HG03342 (cell line): ENCODE data around the gene UBXN6.

Experiments
- ATAC-seq: cut with Tn5 transposase; IDR thresholded peaks from one replicate; pipeline ENCODE4 v1.9.1; 2021; ENCODE audit warnings: mild to moderate bottlenecking, moderate library complexity; ENCODE audit not compliant: unreplicated experiment

The UBXN6 gene

GRCh38 chr19:4443188-4443587, 14.4 kb downstream of the UBXN6 start:
- no peak for ATAC-seq

DNA sequence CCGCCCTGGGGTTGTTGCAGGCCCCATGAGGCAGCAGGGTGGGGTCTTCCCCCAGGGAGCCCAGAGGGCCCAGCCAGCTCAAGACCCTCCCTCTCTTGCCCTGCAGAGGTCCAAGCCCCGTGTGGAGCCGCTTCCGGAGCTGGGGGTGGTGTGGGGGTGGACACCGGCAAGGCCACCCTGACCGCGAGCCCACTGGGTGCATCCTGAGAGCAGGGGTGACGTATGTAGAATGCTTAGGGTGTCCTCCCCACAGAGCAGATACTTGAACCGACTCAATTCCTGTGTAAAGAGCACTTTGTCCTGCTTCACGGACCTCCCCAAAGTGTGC, 14.8 kb downstream of the UBXN6 start:
- ATAC-seq = no peak

DNA sequence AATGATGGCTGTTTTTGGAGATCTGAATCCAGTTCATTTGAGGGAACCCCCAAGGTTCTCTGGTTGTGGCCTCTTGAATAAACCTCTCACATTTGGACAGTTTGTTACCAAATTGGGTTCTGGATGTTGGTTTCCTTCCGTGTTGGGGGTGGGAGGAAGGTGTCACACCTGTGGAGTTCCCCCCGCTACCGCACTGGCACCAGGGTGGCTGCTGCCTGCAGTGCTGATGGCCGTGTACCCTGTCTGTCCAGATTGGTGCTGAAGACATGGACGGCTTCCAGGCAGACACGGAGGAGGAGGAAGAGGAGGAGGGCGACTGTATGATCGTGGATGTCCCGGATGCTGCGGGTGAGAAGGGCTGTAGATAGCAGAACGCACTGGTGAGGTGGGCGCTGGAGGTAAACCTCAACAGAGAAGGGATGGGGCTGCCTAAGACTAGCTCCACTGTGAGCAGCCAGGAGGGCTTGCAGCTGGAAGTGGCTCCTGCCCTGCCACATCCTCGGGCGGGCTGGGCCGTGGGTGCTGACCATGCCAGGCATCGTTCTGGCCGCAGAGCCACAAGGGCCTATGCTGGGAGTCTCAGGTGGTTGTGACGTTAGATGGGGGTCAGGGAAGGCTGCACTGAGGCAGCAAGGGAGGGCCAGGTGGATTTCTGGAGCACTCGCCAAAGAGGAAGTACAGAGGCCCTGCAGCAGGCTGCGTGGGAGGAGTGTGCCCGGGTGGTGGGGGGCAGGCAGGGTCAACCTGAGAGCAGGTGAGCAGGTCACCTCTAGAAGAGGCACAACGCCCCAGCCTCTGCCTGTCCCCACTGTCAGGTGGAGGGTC, 15.4 kb downstream of the UBXN6 start:
- no peak for ATAC-seq

- no peak for ATAC-seq
Observed at GRCh38 chr19:4439243-4439642, 18.4 kb downstream of the UBXN6 start.

GRCh38 chr19:4437103-4437502, 20.5 kb downstream of the UBXN6 start:
- no peak for ATAC-seq

DNA sequence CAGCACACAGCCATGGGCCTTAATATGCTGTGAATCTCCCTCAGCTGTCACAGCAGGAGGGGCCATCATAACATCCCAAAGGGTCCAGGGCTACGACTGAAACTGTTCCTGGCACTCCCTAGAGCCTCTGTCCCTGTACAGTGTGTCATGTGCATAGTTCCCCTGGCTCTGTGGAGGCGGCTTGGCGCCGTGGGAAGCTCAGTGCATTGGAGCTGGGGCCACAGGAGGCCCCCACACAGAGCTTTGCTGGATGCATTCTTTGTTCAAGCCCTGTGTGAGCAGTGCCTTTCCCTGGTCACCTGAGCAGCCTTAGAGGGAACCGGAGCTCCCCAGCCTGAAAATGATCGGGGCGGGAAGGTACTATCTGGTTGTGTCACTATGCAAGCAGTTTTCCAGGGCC, 21.4 kb downstream of the UBXN6 start:
- ATAC-seq = no peak

DNA sequence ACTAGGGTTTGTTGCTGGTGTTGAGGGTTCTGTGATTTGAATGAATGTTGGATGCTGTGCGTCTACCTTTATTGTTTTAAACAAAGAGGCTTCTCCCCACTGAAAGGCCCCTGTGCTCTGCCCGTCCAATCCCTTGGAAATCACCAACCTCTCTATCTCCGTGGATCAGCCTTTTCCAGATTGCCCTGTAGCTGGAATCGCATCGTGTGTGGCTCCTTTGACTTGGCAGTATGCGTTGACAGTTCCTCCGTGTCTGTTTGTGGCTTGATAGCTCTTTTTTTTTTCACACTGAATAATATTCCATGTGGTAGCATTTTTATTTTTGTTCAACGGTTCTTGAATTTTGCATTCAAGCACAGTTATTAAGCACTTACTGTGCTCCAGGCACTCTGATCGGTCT, 23.2 kb downstream of the UBXN6 start:
- no peak for ATAC-seq

DNA sequence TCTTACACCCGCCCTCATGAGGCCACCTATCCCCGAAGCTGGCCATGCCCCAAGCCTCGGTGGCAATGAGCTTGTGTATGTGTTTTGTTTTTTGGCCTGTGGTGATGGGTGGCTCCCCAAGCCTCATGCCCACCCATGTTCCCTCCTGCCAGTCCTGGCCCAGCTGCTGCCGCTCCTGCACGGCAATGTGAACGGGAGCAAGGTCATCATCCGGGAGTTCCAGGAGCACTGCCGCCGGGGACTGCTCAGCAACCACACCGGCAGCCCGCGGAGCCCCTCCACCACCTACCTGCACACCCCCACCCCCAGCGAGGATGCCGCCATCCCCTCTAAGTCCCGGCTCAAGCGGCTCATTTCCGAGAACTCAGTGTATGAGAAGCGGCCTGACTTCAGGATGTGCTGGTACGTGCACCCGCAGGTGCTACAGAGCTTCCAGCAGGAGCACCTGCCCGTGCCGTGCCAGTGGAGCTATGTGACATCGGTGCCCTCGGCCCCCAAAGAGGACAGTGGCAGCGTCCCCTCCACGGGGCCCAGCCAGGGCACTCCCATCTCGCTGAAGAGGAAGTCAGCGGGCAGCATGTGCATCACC, 24.6 kb downstream of the UBXN6 start:
- ATAC-seq = no peak

GRCh38 chr19:4431808-4432674, 25.6 kb downstream of the UBXN6 start:
- no peak for ATAC-seq

- no peak for ATAC-seq
Observed at GRCh38 chr19:4431296-4431695, 26.3 kb downstream of the UBXN6 start.

DNA sequence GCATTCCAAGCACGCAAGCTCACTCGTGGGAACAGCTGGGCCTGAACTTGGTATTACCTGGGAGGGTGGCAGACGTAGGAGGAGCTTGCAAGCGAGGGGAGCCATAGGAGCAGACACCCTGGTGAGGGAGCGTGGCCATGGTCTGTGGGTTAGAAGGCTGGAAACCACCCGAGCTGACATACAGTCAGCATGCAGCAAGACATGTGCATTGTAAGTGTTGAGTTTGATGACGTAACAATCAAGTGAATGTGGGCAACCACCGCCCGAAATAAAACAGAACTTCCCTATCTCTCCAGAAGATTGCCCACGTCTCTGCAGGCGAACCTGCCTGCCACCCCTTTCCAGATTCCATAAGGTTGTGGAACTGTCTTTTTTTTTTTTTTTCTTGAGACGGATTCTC, 26.8 kb downstream of the UBXN6 start:
- no peak for ATAC-seq

DNA sequence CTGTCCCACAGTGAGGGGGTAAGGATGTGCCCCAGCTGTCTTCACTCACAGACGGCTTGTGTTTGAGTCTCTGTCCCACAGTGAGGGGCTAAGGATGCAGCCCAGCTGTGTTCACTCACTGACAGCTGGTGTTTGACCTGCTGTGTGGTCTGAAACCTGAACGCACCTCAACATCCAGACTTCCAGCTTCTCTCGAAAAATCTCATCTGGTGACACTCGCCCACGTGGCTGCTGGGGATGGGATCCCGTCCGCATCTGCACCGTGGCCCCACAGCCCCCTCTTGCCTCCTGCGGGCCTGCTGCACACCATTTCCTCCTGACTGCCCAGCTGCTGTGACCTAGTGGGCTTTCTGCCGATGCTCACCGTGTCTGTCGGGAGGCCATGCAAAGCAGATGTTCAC, 27.8 kb downstream of the UBXN6 start:
- ATAC-seq = no peak

DNA sequence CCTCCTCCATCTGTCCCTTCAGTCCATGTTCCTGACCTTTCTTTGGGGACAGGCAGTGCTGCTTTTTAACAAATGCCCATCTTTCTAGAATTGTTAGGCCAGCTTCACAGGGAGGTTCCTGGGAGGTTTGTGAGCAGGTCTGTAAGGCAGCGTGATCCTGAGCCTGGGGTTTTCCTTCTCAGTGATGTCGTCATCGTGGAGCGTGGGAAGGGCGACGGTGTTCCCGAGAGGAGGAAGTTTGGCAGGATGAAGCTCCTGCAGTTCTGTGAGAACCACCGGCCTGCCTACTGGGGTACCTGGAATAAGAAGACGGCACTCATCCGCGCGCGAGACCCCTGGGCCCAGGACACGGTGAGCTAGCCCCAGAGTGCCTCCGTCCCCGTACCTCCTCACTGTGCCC, 28.3 kb downstream of the UBXN6 start:
- no peak for ATAC-seq

- no peak for ATAC-seq
Observed at GRCh38 chr19:4428326-4428975, 29.1 kb downstream of the UBXN6 start.

GRCh38 chr19:4425537-4425936, 32.1 kb downstream of the UBXN6 start:
- ATAC-seq = no peak

DNA sequence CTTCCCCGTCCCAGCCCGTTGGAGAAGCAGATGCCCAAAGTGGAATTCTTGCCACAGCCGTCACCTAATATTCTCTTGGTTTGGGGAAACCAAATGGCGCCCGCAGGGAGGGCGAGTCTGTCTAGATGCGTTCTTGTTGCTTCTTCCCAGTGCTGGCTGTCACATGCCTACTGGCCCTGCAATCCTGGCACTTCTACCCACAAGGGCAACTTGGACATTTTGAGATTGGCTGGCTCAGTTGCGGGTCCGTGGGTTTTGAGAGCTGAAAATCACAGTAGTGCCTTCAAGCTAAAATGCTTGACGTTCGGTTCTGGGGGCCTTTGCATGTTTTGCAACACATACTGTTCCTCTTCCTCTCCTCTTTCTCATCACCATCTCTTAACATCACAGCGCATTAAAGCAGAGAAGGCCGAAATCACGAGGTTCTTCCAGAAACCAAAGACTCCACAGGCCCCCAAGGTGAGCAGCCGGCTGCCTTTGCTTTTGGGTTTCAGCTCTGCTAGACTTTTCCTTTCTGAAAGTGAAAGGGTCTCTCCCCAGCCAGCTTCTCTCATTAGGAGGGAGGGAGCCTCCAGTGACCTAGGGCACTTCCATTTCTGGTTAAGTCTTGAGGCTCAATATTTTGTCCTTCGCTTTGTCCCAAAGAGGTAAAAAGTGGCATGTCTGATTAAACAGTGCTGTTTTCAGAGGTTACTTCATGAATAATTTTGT, 34.0 kb downstream of the UBXN6 start:
- no peak for ATAC-seq

GRCh38 chr19:4416268-4416667, 41.3 kb downstream of the UBXN6 start:
- ATAC-seq = no peak

- no peak for ATAC-seq
Observed at GRCh38 chr19:4415352-4415751, 42.2 kb downstream of the UBXN6 start.

- ATAC-seq = no peak
Observed at GRCh38 chr19:4414800-4415321, 42.7 kb downstream of the UBXN6 start.

DNA sequence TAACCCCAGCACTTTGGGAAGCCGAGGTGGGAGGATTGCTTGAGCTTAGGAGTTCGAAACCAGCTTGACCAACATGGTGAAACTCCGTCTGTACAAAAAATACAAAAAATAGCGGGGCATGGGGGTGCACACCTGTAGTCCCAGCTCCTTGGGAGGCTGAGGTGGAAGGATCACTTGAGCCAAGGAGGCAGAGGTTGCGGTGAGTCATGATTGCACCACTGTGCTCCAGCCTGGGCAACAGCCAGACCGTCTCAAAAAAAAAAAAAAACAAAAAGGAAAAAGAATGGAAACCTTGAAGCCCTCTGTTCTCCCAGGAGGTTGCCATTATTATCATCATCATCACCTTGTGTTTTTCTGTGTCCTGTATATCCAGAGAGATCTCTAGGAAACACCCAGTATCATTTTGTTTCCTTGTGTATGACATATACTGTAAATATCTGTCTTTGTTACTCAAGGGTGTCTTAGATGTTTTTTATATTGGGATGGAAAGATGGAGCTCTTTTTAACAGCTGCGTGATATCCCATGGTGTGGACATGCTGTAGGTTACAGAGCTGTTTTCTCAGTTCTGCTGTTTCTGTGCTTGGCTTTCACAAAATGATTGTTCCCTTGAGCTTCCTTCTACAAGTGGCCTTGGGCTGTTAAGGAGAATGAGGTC, 43.3 kb downstream of the UBXN6 start:
- ATAC-seq = no peak
